HG03432 (cell line): Measurements from ENCODE around the gene PRPF38A.

Experiments used
- ATAC-seq: cut with Tn5 transposase; IDR thresholded peaks from one replicate; pipeline ENCODE4 v1.9.1; 2021; ENCODE audit warnings: mild to moderate bottlenecking, moderate library complexity; ENCODE audit not compliant: unreplicated experiment

Gene PRPF38A

GRCh38 chr1:52455686-52456085 is 51.3 kb downstream of the PRPF38A start:
- no peak for ATAC-seq

- ATAC-seq, result no peak
These were observed 56.3 kb downstream of the PRPF38A start for GRCh38 chr1:52460694-52461093.

GRCh38 chr1:52461821-52462220 is 57.4 kb downstream of the PRPF38A start:
- ATAC-seq, result no peak

DNA sequence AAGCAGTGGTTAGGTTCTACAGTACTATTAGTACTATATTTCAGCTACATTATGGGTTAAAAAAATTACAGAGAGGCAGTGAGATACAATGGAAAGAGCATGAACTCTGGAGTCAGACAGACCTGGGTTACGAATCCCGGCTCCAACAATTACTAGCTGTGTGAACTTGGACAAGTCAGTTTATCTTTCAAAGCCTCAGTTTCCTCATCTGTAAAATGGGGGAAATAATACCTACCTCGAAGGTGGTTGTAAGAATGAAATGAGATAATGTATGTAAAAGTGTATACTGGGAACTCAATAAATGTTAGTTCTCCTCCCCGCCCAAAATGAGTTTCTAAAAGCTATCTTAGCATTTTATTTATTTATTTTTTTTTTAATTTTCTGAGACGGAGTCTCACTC is 59.5 kb downstream of the PRPF38A start:
- no peak for ATAC-seq

DNA sequence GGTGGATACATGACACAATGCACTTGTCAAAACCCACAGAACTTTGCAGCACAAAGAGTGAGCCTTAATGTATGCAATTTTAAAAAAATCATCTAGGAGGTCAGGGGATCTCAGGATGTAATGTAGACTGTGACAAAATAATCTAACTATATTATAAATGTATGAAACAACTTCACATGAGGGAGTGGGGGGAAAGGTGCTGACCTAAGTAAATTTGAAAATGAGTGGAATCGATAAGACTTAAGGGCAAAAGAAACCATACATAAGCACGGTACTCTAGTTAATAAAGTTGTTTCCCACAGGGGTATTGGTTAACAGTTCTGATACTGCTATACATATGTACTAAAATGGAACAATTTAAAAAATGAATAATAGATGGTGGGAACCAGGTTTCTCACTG is 64.7 kb downstream of the PRPF38A start:
- no peak for ATAC-seq
